HG02588 (cell line): ENCODE measurements around the gene CYTH1.

Source experiments
- ATAC-seq: cut with Tn5 transposase; IDR thresholded peaks from one replicate; pipeline ENCODE4 v1.9.1; 2021; ENCODE audit warnings: mild to moderate bottlenecking, moderate library complexity; ENCODE audit not compliant: unreplicated experiment

The CYTH1 gene

DNA sequence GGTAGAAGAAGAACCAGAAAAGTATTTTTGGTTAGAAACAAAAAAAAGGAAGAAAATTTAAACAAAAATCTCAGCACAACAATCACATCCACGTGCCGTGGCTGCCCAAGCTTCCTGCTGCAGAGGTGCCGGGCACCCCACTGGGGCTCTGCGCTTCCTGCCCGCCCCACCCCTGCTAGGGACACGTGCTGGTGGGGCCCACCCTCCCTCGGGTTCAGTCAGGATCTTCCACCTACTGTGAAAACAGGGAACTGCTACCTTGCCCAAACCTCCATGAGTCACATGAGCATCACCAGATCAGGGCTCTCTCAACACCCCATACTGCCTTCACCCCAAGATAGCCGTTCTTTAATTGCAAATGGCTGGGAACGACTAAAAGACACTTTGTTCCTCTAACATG is 24.4 kb upstream of the CYTH1 start:
- ATAC-seq, result no peak

DNA sequence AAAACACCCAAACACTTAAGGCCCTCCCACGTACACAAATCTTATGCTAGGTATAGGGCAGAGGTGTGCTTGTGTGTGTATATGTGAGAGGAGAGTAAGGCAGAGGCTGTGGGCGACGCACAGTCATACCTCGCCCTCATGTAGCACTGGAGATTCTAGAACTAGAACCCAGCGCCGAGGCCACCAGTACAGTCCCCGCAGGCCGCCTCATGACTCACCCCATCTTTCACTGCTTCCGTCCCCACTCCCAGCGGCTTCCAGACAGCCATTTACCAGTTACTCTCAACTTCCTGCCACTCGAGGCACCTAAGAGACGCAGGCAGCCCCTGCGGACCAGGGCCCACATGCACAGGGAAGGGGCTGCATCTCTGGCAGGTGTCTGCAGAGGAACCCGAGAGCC is 23.2 kb upstream of the CYTH1 start:
- no peak for ATAC-seq

DNA sequence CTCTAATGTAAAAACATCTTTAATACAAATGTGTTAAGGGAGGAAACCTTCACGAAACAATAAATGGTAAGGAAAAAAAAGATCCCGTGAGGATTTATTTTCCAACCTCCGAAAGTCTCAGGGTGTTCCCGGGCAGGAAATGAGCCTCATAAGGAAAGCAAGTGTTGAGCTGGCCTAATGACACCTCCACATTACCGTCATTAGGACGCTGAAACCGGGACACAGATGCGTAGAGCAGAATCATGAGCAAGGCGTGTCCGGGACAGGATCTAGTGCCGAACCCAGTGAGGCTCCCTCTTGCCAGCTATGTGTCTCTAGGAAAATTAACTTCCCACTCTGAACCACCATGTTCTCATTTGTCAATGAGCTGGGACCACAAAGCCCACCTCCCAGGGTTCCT is 22.7 kb upstream of the CYTH1 start:
- no peak for ATAC-seq

DNA sequence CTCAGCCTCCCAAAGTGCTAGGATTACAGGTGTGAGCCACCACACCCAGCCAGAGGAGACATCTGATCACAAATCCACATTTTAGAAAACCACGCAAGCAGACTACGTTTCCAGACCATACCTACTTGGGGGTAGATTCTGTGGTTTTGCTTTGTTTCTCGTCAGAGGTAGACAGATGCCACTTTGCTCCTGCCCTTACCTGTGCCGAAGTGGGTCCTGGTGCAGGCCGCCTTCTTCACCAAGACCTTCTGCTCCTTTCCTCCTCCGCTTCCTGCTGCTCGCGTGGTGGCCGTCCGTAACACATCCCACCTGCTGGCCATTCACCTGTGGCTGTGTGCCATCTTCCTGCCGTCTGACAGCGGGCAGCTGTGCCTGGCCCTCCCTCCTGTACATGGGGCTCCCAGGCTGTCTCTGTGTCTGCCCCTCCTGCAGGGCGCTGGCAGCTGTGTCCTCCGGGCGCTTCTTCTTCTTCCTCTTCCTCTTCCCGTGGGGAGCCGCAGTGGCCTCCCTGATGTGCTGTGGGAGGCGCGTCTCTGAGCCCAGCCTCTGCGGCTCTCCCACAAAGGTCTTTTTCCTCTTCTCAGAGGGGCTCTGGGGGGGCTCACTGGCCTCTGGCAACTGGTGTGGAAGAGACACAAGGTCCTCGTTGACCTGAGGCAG is 21.2 kb upstream of the CYTH1 start:
- ATAC-seq, result no peak

DNA sequence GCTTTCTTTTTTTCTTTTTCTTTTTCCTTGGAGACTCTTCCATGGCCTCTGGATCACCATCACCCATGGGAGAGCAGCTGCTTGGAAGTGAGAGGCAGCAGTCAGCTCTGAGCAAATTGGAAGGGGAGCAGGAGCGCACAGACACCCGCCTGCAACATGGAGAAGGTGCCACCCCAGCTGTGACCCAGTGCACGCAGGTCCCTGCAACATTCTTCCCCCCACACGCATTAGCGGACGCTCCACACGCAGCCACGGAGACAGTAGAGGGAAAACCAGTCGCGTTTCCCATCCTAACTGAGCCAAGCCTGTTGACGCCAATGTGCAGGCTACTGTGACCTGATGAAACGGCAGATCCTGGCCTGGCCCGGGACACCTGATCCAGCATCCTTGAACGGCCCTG is 20.4 kb upstream of the CYTH1 start:
- no peak for ATAC-seq

DNA sequence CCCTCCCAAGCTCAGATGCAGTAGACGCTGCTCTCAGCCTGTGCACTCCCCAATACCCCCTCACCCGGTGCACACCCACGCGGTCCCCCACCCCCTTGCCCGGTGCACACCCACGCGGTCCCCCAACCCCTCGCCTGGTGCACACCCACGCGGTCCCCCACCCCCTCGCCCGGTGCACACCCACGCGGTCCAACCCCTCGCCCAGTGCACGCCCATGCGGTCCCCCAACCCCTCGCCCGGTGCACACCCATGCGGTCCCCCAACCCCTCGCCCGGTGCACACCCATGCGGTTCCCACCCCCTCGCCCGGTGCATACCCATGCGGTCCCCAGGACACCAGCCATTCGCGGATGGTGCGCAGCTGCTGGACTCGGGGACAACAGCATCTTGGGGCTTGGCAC is 19.9 kb upstream of the CYTH1 start:
- ATAC-seq, result no peak

DNA sequence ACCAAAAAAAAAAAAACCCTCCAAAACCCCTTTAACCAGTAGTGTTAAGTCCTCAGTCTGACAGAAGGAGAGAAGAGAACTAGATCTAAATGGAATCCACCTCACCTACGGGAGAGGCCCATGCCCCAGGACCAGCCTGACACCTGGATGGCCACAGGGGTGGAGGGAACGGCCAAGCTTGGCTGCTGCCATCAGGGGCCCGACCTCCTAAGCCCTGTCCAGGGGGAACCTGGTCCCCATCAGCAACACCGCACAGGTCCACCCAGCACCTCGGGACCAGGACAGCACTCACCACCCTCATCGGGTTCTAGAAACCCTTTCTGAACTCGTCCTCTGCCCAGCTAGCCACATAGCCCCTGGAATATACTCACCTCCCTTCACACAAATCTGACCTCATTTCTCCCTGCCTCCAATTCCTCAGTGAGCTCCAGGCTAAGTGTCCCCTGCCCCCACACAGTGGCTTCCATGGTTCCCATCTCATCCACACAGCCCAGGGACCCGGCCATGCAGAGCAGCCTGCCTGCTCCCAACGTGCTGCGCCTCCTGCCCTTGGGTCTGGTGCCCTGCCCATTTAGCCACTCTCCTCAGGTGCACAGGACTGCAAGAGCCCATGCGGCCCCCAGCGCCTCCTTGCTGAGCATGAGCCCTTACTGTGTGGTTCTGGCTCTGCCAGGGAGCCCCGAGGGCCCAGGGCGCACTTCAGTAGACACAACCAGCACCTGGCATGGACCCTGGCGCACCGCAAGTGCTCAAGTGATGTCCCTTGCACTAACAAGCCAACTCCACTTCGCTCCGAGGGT is 18.3 kb upstream of the CYTH1 start:
- no peak for ATAC-seq

DNA sequence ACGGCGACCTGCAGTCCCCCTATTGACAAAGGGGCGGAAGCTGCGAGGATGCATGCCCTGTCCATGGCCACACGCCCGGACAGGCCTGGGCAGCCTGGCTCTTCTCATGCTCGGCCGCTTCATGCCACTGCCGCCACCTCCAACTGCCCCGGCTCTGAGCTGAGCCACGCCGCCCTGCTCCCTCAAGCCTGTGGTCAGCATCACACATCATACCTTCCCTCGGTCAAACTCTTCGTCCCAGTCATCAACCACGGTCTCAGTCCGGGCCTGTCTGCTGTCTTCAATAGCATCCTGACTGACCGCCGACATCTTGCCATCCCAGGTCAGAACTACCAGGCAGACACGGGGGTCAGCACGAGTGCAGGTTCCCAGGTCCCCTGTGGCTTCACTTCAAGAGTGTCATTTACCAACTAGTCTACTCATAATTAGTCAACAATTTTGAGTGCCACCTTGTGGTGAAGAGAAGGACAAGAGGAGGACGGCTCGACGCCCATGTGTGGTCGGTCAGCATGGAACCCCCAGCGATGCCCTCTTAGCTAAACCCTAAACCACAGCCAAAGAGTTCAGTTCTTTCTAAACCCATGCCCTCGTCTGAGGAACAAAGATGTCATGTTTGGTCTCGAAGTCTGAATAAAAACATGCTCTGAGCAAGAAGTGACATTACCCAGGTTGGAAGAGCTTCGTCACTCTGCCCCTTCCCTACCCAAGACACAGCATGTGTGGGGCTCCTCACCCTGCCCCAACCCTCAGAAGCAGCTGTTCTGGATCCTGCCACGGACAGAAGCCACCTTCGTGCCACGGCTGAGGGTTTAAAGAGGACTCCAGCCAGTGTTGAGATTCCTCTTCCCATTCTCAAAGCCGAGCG is 16.9 kb upstream of the CYTH1 start:
- no peak for ATAC-seq

DNA sequence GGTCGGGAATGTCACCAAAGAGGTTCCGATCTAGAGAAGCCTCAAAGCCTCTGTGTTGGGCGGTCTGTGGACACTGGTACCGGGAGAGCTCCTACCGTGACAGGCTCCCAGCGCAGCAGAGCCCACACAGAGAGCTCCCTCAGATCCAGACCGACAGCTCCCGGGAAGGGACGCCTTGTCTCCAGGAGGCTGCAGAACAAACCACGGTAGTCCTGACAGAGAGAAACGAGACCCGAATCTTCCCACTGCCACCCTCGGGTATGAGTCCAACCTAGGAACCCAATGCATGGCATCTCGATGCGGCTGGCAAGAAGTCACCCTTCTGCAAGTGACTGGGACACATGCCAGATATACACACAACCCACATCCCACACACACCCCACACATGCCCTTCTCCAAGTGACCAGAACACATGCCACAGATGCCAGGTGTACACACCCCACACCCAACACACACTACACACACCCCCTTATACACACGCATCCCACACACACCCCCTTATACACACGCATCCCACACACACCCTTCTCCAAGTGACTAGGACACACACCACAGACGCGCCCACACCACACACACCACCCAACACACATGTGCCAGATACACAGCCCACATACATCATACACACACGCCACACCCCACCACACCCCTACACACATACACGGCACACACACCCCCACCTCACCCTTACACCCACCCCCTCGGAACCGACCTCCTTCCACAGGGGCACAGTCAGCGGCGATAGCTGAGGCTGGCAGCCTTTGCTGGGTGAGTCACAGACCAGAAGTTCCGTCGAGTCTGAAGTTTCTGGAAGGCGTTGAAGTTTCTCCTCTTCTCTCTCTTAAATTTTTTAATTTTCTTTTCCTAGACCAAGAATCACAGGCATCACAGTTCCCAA is 15.9 kb upstream of the CYTH1 start:
- ATAC-seq, result no peak

DNA sequence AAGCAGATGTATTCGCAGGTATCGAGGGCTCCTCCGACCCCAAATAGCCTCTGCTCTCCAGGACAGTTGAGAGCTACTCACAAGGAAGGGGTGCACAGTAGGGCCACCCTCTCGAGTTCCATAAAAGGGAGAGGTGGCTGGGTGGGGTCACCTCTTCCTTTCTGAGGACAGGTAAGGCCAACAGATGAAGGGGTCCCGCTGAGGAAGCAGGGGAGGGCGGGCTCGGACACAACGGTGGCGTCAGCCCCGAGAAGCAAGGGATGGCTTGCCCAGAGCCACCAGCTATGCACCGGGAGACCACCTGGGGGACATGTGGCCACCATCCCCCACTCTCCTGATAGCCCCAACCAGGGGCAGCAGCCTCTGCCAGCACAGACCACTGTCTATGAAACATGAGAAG is 15.1 kb upstream of the CYTH1 start:
- no peak for ATAC-seq

DNA sequence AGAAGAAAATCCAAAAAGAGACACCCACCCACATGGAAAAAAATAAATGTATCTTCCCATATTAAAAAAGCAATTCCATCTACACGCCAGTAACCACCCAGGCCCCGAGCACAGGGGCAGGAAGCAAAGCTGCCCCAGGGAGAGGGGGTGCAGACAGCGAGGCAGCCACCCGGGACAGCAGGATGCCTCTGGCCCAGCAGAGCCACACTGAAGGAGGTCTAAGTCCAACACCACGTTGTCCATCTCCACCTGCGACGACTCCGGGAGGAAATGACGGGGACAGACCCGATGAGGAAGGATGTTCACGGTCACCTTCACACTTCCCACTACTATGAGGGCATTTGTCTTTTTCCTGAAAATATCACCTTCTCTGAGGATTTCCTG is 14.4 kb upstream of the CYTH1 start:
- ATAC-seq, result no peak

DNA sequence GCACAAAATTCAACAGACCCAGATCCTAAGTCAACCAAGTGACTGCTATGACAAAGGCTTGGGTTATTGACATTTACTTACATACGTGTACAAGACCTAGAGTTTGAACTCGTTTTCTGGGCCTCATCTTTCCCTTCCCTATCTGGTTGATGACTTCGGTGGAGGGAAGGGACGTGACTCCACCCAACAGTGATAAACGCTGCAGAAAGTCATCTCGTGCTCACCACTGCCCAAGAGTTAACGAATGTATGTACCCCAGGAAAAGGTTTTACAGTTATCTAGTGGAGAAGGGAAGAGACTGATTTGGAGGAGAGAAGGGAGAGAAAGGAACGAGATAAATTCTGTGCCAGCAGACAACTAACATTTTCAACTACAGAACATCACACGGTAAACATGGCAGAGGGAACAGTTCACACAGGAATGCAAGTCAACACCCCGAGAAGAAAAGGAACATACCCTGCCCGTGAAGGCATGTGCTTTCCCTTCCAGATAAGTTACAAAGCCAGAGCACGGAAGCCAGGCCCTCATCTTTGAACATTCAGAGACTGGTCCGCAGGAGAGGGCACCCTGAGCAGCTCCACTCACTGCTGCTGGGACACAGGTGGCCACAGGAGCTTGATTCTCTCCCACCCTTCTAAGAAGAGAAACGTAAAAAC is 13.9 kb upstream of the CYTH1 start:
- no peak for ATAC-seq

DNA sequence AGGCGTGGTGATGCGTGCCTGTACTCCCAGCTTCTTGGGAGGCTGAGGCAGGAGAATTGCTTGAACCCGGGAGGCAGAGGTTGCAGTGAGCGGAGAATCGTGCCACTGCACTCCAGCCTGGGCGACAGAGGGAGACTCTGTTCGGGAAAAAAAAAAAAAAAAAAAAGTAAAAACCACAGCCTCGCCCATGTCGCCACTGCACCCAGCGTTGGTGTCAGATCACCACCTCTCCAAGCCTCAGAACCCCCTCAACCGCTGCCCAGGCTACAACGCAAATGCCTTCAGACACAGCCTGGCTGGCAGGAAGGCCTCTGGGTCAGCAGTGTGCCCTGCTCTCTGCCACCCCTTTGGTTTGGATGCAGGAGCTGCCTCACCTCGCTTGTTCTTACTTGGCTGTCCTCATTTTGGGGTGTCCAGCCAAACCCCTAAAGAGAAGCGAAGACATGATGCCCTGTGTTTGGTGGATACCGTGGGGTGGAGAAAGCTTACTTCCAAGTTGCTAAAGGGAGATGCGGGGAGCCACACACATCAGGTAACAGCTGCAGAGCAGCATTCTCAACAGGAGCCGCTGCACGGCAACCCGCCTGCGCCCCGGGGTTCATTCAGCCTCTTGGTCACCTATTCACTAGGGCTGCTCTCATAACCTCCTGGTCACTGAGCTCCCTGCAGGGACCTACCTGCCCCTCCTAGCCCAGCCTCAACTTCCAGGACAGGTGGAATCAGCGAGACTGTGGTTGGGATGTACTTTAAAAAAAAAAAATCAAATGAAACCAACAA is 13.0 kb upstream of the CYTH1 start:
- ATAC-seq, result no peak

DNA sequence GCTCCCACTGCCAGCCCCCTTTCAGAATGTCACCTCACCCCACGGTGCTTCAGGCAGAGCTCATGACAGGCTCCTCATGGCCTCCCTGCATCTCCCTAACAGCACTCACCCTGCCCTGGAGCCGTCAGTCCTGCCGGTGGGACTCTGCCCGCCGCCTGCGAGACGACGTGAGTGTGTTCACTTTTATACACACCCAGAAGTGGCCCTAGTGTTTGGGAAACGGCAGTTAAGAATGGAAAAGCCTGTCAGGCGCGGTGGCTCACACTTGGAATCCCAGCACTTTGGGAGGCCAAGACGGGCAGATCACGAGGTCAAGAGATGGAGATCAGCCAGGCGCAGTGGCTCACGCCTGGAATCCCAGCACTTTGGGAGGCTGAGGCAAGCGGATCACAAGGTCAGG is 12.3 kb upstream of the CYTH1 start:
- ATAC-seq, result no peak

DNA sequence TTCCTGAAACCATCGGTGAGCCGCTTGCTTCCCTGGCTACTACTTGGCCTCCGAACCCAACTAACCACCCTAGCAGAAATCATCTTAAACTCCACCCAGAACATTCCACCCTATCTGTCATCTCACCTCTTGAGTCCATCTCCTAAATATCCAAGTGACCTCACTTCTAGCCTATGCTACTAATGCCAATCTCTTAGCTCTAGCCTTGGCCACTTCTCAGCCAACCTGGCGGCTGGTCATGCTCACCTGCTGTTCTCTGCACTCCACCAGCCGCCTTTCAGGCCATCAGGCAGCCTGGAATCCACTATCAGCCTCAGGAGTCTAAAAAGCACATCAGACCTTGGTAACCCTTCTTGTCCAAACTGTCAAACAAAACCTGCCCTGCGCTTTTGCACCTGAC is 11.9 kb upstream of the CYTH1 start:
- ATAC-seq, result no peak

DNA sequence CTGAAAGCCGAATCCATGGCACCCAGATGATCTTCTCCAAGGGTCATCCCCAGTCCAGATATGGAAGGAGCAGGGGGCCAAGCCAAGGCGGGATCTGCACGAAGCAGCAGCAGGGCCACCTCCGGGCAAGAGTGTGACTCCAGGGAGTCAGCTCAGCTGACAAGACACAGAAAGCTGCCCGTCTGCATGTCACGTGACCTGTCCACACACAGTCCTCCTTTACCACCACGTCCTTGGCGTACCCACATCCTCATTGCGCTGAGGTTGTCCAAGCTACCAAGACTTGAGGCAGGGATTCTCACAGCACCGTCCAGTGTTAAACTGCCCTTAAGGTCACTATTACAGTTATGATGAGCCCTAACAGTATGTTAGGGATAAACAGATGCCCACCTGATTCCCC is 11.3 kb upstream of the CYTH1 start:
- ATAC-seq, result no peak

DNA sequence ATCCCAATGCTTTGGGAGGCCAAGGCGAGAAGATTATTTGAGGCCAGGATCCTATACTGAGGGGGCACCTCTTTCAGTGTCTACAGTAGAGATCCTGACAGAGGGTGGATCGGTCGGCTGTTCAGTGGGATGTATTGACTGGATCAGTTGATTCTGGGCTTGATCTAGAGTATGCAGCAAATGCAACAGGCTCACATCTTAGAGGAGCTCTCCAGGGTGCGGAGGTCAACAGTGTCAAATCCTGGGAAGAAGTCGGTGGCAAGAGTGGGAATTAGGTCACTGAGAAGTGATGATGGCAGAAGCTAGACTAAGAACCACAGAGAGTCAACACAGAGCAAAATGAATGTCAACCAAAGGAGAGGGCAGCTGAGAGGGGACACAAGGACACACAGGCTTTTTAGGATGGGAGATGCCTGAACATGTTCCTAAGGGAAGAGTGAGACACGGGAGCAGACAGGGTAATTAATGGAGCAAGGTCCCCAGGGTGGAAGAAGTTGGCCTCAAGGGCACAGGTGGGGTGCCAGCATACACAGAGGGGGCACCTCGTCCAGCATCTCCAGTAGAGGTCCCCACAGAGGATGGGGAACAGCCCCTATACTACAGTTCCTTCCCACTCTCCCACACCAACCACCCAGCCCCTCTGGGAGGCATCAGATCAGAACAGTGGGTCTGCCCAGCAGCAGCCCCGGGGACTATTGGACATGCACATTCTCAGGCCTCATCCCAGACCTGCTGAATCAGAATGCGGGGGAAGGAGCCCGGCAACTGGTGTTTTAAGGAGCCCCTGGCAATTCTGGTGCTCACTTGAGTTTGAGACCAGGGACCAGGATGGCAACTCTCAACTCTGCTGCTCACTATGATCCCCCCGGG is 10.0 kb upstream of the CYTH1 start:
- no peak for ATAC-seq

DNA sequence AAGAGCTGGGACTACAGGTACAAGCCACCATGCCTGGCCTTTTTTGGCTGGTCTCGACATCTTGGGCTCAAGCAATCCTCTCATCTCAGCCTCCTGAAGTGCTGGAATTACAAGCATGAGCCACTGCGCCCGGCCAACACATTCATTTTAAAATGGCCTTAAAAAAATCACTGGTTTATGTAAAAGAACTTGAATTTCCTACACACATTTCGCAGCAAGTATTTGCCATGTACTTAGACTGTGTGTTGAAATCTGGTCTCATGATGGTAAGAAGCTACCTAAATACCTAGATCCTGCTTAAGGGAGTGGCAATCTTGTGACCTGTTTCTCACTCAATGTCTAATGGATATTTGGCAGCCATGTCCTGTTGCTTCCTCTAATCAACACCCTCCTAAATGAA is 8.5 kb upstream of the CYTH1 start:
- ATAC-seq, result no peak
